Mucosa of stomach (tissue), 1 donor: ENCODE data around the gene IVD.

Experiments
- H3K27me3 ChIP-seq: one replicate; pipeline ENCODE4 v1.7.0; 2013; ENCODE audit warnings: mild to moderate bottlenecking, low read length; ENCODE audit not compliant: control insufficient read depth, insufficient read depth
- H3K36me3 ChIP-seq: one replicate; pipeline ENCODE4 v1.7.0; 2013; ENCODE audit warnings: low read length; ENCODE audit not compliant: control insufficient read depth, insufficient read depth
- H3K4me1 ChIP-seq: one replicate; pipeline ENCODE4 v1.7.0; 2013; ENCODE audit warnings: mild to moderate bottlenecking, low read length; ENCODE audit not compliant: control insufficient read depth, insufficient read depth
- H3K4me3 ChIP-seq: one replicate; pipeline ENCODE4 v1.7.0; 2013; ENCODE audit warnings: low read length
- H3K9ac ChIP-seq: one replicate; pipeline ENCODE4 v1.7.0; 2013; ENCODE audit warnings: mild to moderate bottlenecking, low read length, moderate library complexity
- H3K9me3 ChIP-seq: one replicate; pipeline ENCODE4 v1.7.0; 2013; ENCODE audit warnings: mild to moderate bottlenecking, low read length, moderate library complexity; ENCODE audit not compliant: control insufficient read depth
- donor health status: Pancreatic carcinoma.

Gene IVD

DNA sequence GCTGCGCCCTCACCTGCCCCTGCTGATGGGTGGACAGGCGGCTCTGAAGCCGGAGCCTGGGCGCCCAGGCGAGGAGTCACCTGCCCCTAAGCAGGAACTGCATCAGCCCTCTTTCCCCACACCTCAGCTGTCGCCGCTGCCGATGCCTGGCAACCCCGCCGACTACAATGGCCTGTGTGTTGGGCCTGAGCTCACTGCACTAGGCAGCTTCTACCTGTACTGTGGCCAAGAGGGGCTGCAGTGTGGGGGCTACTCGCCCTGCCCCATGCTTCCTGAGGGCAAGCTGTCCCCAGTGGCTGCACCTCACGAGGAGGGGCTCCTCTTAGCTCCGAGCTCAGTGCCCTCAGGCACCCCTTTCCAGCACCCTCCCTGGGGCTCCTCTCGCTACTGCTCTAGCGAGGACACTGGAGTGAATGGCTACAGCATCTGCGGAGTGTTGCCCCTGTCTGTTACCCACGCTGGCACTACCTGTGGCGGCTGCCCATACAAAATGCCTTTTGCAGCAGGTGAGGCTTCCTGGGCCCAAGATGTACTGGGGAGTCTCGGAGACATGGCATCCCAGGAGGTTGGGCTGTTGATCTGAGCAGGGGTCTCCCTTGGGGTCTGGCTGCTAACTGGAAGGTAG is 53.9 kb downstream of the IVD start:
- no peak overlapping the region for H3K4me3 ChIP-seq
- H3K4me1 ChIP-seq = peaks cover 23% of the 10 kb centered on the region
- H3K36me3 ChIP-seq = peaks cover 3% of the 10 kb centered on the region
- no peaks in the 10 kb centered on the region for H3K27me3 ChIP-seq
- H3K9me3 ChIP-seq = no peaks in the 10 kb centered on the region
- H3K9ac ChIP-seq = no peak overlapping the region

DNA sequence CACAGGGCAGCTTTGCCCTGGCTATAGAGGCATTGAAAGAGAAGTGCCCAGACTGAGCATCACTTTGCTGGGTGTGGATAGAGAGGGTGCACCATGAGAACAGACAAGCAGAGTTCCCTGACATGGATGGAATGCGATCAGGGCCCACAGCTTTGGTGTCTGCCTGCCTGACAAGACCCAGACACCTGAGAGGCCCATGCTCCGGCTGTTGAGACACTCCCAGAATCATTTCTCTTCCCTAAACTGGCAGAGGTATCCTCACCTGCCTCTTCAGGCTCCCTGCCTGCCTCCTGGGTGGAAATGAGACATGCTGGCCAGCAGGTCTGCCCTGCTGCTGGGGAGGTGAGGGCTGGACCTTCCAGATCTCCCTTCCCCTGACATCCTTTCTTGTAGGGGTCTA is 54.8 kb downstream of the IVD start:
- no peaks in the 10 kb centered on the region for H3K9me3 ChIP-seq
- H3K4me1 ChIP-seq = peaks cover 14% of the 10 kb centered on the region
- H3K36me3 ChIP-seq = peaks cover 3% of the 10 kb centered on the region
- no peaks in the 10 kb centered on the region for H3K27me3 ChIP-seq
- H3K4me3 ChIP-seq = no peak overlapping the region
- H3K9ac ChIP-seq = no peak overlapping the region

DNA sequence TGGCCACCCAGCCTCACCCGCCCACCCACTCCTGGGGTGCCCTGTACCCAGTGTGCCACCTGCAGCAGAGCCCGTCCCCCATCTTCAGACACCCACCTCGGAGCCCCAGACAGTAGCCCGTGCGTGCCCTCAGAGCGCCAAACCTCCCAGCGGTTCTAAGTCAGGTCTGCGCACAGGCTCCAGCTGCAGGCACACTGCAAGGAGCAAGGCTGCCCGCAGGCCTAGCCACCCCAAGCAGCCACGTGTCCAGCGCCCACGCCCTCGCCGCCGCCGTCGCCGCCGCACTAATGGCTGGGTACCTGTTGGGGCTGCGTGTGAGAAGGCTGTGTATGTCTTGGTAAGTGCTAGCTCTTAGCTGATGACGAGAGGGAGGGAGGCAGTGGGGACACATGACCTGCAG is 56.4 kb downstream of the IVD start:
- Histone ChIP-seq H3K4me1 (peaks cover 12% of the 10 kb centered on the region), H3K36me3 (peaks cover 3% of the 10 kb centered on the region)

GRCh38 chr15:40463279-40463678 is 57.7 kb downstream of the IVD start:
- peaks cover 12% of the 10 kb centered on the region for H3K4me1 ChIP-seq
- no peak overlapping the region for H3K9ac ChIP-seq
- H3K4me3 ChIP-seq = no peak overlapping the region
- H3K36me3 ChIP-seq = peaks cover 3% of the 10 kb centered on the region
- no peaks in the 10 kb centered on the region for H3K9me3 ChIP-seq
- no peaks in the 10 kb centered on the region for H3K27me3 ChIP-seq

More for the DNA sequence above, 56.4 kb downstream of the IVD start:
- Histone ChIP-seq H3K9ac (no peak overlapping the region), H3K4me3 (no peak overlapping the region), H3K27me3 (no peaks in the 10 kb centered on the region), H3K9me3 (no peaks in the 10 kb centered on the region)

DNA sequence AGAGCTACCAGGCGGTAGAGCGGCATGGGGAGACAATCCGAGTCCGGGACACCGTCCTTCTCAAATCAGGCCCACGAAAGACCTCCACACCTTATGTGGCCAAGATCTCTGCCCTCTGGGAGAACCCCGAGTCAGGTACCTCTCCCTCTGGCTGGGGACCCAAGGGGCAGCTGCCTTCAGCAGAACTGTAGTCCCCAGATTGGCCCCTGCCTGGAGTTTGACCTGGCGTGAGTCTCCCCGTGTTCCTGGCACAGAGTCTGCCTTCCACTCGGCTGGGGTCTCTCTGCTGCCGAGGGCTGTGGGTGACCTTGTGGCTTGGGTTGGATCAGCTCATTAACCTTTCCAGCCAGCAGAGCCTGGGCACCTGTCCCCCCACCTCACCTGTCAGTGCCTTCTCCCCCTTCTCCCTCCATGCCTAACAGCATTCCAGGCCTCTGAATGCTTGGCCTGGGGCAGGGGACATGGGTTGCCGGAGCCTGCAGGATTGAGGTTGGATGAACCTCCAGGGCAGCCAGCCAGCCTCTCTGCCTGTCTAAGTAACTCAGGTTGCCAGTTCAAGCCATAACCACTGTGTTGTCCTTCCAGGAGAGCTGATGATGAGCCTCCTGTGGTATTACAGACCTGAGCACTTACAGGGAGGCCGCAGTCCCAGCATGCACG is 58.4 kb downstream of the IVD start:
- Histone ChIP-seq H3K4me1 (peaks cover 12% of the 10 kb centered on the region), H3K9ac (no peak overlapping the region), H3K27me3 (no peaks in the 10 kb centered on the region), H3K36me3 (peaks cover 3% of the 10 kb centered on the region), H3K4me3 (no peak overlapping the region), H3K9me3 (no peaks in the 10 kb centered on the region)

DNA sequence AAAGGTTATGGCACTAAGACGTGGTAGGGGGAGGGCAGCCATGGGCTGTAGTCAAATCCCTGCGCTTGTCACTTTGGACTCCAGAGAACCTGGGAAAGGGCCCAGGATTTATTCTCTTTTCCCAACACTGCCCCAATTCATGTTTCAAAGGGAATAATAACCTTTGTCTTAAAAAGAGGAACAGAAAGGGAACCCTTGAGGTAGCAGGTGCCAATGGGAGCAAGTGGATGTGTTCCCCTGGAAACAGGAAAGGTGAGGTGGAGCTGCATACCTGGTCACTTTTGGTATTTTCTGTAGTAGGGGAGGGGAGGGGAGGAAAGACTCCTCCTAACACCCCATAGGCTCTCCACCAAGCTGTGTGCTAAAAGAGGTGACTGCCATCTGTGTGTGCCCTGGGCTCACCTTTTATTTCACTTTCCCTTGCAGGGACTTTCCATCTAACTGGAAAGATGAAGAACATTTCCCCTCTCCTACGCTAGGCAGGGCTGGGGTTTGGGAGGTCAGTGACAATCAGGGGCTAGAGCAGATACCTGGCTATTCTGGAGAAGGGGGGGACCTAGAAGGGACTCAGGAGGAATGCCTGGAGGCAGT is 59.1 kb downstream of the IVD start:
- Histone ChIP-seq H3K9ac (no peak overlapping the region), H3K4me3 (no peak overlapping the region), H3K4me1 (peaks cover 14% of the 10 kb centered on the region), H3K27me3 (no peaks in the 10 kb centered on the region), H3K36me3 (peaks cover 3% of the 10 kb centered on the region), H3K9me3 (no peaks in the 10 kb centered on the region)

- H3K9me3 ChIP-seq = no peaks in the 10 kb centered on the region
- no peak overlapping the region for H3K4me3 ChIP-seq
- no peak overlapping the region for H3K9ac ChIP-seq
- no peaks in the 10 kb centered on the region for H3K27me3 ChIP-seq
- H3K4me1 ChIP-seq = peaks cover 24% of the 10 kb centered on the region
- H3K36me3 ChIP-seq = peaks cover 3% of the 10 kb centered on the region
Observed at GRCh38 chr15:40465939-40466338, 60.3 kb downstream of the IVD start.

DNA sequence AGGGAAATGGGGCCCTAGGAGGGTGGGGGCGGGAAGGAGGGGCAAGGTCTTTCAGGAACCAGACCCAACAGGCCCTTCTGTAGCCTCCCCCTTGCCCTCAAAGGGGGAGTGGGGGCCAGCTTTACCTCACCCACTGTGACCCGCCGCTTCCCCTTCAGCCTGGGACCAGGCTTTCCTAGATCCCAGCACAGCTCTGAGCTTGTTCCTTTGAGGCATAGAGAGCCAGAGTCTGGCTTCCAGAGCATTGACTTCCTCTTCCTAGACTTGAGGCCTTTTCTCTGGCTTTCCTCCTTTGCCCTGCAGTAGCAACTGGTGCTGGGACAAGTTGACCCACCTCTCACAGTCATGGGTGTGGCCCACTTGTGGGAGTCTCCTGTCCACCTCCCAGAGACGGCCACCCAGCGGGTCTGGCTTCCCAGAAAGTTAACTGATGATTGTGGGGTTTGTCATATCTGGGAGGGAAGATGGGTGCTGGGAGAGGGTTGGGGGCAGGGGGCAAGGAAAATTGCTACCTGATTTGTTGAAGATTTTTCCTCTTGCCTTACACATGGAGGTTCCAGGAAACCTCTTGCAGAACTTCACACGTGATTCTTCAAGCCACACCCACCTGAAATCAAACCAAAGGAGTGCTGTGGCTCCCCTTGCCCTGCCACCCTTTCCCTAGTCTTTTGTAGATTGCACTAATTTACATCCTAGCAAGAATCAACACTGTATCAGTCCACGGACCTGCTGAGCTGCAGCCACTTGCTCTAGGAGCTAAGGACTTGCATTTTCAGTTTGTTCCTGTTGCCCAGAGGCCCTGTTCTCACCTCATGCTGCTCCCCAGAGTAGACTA is 61.0 kb downstream of the IVD start:
- Histone ChIP-seq H3K4me3 (no peak overlapping the region), H3K9me3 (no peaks in the 10 kb centered on the region), H3K9ac (no peak overlapping the region), H3K27me3 (no peaks in the 10 kb centered on the region), H3K4me1 (peaks cover 24% of the 10 kb centered on the region), H3K36me3 (peaks cover 3% of the 10 kb centered on the region)

DNA sequence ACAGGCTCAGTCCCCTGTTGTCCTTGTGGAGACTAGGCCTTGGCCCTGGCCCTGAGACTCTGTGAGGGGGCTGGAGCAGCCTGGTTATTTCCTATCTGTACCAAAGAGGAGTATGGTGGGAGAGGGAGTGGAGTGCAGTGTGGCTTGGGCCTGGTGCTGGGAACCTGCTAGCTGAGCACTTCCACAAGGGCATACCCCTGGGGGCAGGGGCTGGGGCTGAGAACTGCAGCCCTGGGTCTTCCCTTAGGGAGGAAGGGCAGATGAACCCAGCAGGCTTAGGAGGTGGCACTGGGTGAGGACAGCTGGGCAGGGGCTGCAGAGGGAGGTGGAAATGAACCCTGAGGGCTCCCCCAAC is 61.6 kb downstream of the IVD start:
- Histone ChIP-seq H3K4me3 (no peak overlapping the region), H3K9me3 (no peaks in the 10 kb centered on the region), H3K27me3 (no peaks in the 10 kb centered on the region), H3K4me1 (peaks cover 30% of the 10 kb centered on the region), H3K9ac (no peak overlapping the region), H3K36me3 (peaks cover 3% of the 10 kb centered on the region)

DNA sequence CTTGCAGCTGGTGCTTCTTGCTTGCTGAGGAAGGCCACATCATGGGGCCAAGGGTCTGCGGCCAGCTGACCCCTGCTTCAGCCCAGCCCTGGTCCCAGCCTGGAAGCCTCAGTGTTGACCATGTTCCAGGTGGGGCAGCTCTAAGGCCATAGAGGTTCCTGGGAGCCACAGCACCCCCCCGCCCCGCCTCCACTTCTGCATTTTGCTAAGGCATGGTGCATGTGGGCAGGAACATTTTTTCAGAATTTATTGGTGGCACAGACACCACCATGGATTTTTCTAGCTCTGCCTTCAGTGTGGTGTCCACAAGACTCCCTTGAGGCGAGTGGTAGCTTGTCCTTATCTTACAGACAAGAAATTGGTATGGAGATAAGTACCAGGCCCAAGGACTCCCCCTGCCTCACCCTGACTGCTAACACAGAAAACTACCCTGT is 63.3 kb downstream of the IVD start:
- Histone ChIP-seq H3K9ac (no peak overlapping the region), H3K27me3 (no peaks in the 10 kb centered on the region), H3K4me1 (peaks cover 33% of the 10 kb centered on the region), H3K9me3 (no peaks in the 10 kb centered on the region), H3K4me3 (no peak overlapping the region), H3K36me3 (peaks cover 3% of the 10 kb centered on the region)

DNA sequence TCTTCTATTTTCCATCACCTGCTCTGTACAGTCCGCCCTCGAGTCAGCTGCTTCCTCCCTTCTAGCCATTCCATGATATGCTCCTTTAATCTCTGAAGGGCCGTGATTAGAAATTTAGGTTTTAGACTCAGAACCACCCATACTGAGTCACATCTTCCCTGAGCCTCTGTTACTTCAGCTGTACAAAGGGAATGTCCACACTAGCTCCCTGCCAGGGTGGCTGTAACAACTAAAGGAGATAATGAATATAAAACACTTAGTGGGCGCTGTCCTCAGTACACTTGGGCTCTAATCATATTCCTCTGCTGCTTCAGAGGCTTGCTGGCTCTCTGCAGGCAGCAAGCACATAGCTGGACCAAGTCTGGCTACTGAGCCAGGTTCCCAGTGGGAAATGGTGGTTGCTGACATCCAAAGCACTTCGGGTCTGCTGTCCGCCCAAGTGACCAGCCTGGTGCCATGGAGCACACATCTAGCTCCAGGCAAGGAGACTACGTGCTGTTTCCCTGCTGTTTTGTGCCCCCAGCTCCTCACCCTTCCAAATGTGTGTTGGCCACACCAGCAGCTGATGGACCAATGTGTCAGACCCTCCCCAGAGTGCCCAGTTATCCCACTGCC is 64.3 kb downstream of the IVD start:
- no peaks in the 10 kb centered on the region for H3K9me3 ChIP-seq
- H3K27me3 ChIP-seq = no peaks in the 10 kb centered on the region
- peak overlapping the region; percentile 57 for H3K9ac ChIP-seq
- H3K36me3 ChIP-seq = no peaks in the 10 kb centered on the region
- H3K4me1 ChIP-seq = peaks cover 33% of the 10 kb centered on the region
- H3K4me3 ChIP-seq = peak overlapping the region; percentile 43
